Liver (tissue), 9 donors: ENCODE measurements around the gene ALS2CL. TPM values are rescaled to one million over a fixed set of nuclear protein-coding genes. Genes with fewer than 3 reads are reported as not detected.

Experiments used
- DNase-seq: peaks from one replicate; pipeline ENCODE4 v3.0.0-alpha.2; 2017; ENCODE audit warnings: low spot score
- H3K27ac ChIP-seq, 2 donors: one replicate each; pipeline ENCODE4 v1.7.0; 2013; ENCODE audit warnings: inconsistent platforms in 2 of 2, low read length in 2 of 2, control low read depth in 1 of 2, low read depth in 1 of 2, mild to moderate bottlenecking in 1 of 2
- H3K27me3 ChIP-seq, 4 donors: one replicate each; pipeline versions ENCODE4 v1.6.1 to v1.7.0; 2013; ENCODE audit warnings: low read length in 3 of 4, inconsistent platforms in 1 of 4, mild to moderate bottlenecking in 1 of 4, moderate library complexity in 1 of 4; ENCODE audit not compliant: control insufficient read depth in 4 of 4, insufficient read depth in 4 of 4
- H3K36me3 ChIP-seq, 4 donors: one replicate each; pipeline versions ENCODE4 v1.6.1 to v1.7.0; 2013; ENCODE audit warnings: low read length in 3 of 4, mild to moderate bottlenecking in 3 of 4, low read depth in 1 of 4, moderate library complexity in 1 of 4; ENCODE audit not compliant: control insufficient read depth in 4 of 4, insufficient read depth in 3 of 4
- H3K4me1 ChIP-seq, 4 donors: one replicate each; pipeline versions ENCODE4 v1.6.1 to v1.7.0; 2013; ENCODE audit warnings: low read length in 3 of 4, mild to moderate bottlenecking in 3 of 4, moderate library complexity in 1 of 4; ENCODE audit not compliant: control insufficient read depth in 4 of 4, insufficient read depth in 4 of 4
- H3K4me3 ChIP-seq, 3 donors: one replicate each; pipeline versions ENCODE4 v1.6.1 to v1.7.0; 2013; ENCODE audit warnings: low read length in 3 of 3, control low read depth in 1 of 3, low read depth in 1 of 3, mild to moderate bottlenecking in 1 of 3
- H3K9ac ChIP-seq, 2 donors: one replicate each; pipeline ENCODE4 v1.7.0; 2013; ENCODE audit warnings: low read length in 2 of 2, mild to moderate bottlenecking in 2 of 2, moderate library complexity in 2 of 2, control low read depth in 1 of 2, low read depth in 1 of 2
- H3K9me3 ChIP-seq, 4 donors: one replicate each; pipeline versions ENCODE4 v1.6.1 to v1.7.0; 2013; ENCODE audit warnings: low read length in 3 of 4; ENCODE audit not compliant: control insufficient read depth in 4 of 4
- EGR1 ChIP-seq, 2 donors: IDR thresholded peaks; 2 replicates each; pipeline ENCODE4 v1.6.1; 2016 to 2018; ENCODE audit warnings: antibody characterized with exemption in 2 of 2, low read depth in 2 of 2
- FOXA1 ChIP-seq: IDR thresholded peaks from 2 replicates; pipeline ENCODE4 v1.6.1; 2016; ENCODE audit warnings: antibody characterized with exemption
- FOXA2 ChIP-seq: IDR thresholded peaks from 2 replicates; pipeline ENCODE4 v1.6.1; 2016; ENCODE audit warnings: antibody characterized with exemption
- GABPA ChIP-seq, 2 donors: IDR thresholded peaks in 1 of 2; conservative IDR thresholded peaks in 1 of 2; 2 replicates each; pipeline ENCODE4 v1.6.1; 2016; ENCODE audit warnings: antibody characterized with exemption in 2 of 2, mild to moderate bottlenecking in 1 of 2, moderate library complexity in 1 of 2
- HNF4A ChIP-seq, 2 donors: conservative IDR thresholded peaks; 2 replicates each; pipeline ENCODE4 v1.6.1; 2016; ENCODE audit warnings: antibody characterized with exemption in 2 of 2, mild to moderate bottlenecking in 2 of 2
- HNF4G ChIP-seq: IDR thresholded peaks from 2 replicates; pipeline ENCODE4 v1.6.1; 2016; ENCODE audit warnings: antibody characterized with exemption
- JUND ChIP-seq, 2 donors: IDR thresholded peaks; 2 replicates each; pipeline ENCODE4 v1.6.1; 2016; ENCODE audit warnings: antibody characterized with exemption in 2 of 2
- NR2F2 ChIP-seq: IDR thresholded peaks from 2 replicates; pipeline ENCODE4 v1.6.1; 2016; ENCODE audit warnings: antibody characterized with exemption
- RAD21 ChIP-seq, 2 donors: IDR thresholded peaks; 2 replicates each; pipeline ENCODE4 v1.6.1; 2016; ENCODE audit warnings: antibody characterized with exemption in 2 of 2, mild to moderate bottlenecking in 2 of 2
- RXRA ChIP-seq, 2 donors: IDR thresholded peaks; 2 replicates each; pipeline ENCODE4 v1.6.1; 2017 to 2018; ENCODE audit warnings: antibody characterized with exemption in 2 of 2, mild to moderate bottlenecking in 1 of 2
- SP1 ChIP-seq: IDR thresholded peaks from 2 replicates; pipeline ENCODE4 v1.6.1; 2018; ENCODE audit warnings: antibody characterized with exemption, mild to moderate bottlenecking
- TAF1 ChIP-seq: conservative IDR thresholded peaks from 2 replicates; pipeline ENCODE4 v1.6.1; 2016; ENCODE audit warnings: antibody characterized with exemption, mild to moderate bottlenecking
- YY1 ChIP-seq: IDR thresholded peaks from 2 replicates; pipeline ENCODE4 v1.6.1; 2016; ENCODE audit warnings: antibody characterized with exemption, mild to moderate bottlenecking
- WGBS: extraction: QIAGEN DNeasy Blood & Tissue Kit; methylation state at CpG from one replicate; pipeline ENCODE4 v1.1.7; 2013; 5-methylcytosine and 5-hydroxymethylcytosine counted together
- polyA plus RNA-seq, 2 donors: library from polyadenylated mRNA; stranded (reverse) in 1 of 2; unstranded in 1 of 2; fragments of 200-250 nt in 1 of 2; fragments of >200 nt in 1 of 2; fragmentation: Nextera tagmentation in 1 of 2; extraction: Ambion mirVana in 1 of 2; gene quantifications; one replicate each; pipeline versions ENCODE4 v1.2.1 to v1.2.3, GENCODE V29; 2013 to 2015
- total RNA-seq, 2 donors: library from RNA; depleted of rRNA; stranded (reverse); fragments of >200 nt; gene quantifications; one replicate each; pipeline ENCODE4 v1.2.3, GENCODE V29; 2014
- TF ChIP-seq, protein P1 (sequence below): IDR thresholded peaks from 2 replicates; pipeline ENCODE4 v1.6.1; 2016; ENCODE audit warnings: antibody characterized with exemption, mild to moderate bottlenecking
- TF ChIP-seq, protein P2 (sequence below): IDR thresholded peaks from 2 replicates; pipeline ENCODE4 v1.6.1; 2016; ENCODE audit warnings: antibody characterized with exemption
- TF ChIP-seq, protein P3 (sequence below): fragments of 150-350 bp; IDR thresholded peaks from 2 replicates; pipeline ENCODE4 v1.5.1; 2017; ENCODE audit warnings: improper control_type of control experiment, low read depth, low read length; ENCODE audit not compliant: missing input control
- TF ChIP-seq, protein P4 (sequence below): IDR thresholded peaks from 2 replicates; pipeline ENCODE4 v1.6.1; 2016; ENCODE audit warnings: antibody characterized with exemption
- TF ChIP-seq, protein P5 (sequence below): IDR thresholded peaks from 2 replicates; pipeline ENCODE4 v1.6.1; 2016; ENCODE audit warnings: antibody characterized with exemption
- donor health status: healthy.
- donor health status: healthy.
- donor health status: healthy.
- donor health status: healthy.
- donor health status: healthy.

ALS2CL gene
- total and polyA plus RNA-seq, 4 donors: 0.51 to 22.9 (median 5.7) TPM

DNA sequence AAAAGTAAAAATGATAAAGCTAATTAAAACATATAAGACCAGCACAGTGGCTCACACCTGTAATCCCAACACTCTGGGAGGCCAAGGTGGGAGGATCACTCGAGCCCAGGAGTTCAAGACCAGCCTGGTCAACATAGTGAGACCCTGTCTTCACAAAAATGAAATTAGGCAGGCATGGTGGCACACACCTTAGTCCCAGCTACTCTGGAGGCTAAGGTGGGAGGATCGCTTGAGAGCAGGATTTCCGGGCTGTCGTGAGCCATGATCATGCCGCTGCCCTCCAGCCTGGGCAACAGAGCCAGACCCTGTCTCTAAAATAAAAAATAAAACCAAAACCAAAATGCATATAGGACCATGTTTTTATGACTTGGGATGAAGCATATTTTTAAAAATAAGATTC is 29.0 kb upstream of the ALS2CL start:
- Histone ChIP-seq H3K4me3 (no peak overlapping the region), H3K27ac (no peak overlapping the region), H3K9me3 (no peaks in the 10 kb centered on the region), H3K27me3 (no peaks in the 10 kb centered on the region), H3K4me1 (no peaks in the 10 kb centered on the region), H3K36me3 (no peaks in the 10 kb centered on the region), H3K9ac (no peak overlapping the region)
- TF ChIP-seq SP1 (no peak), EGR1 (IDR thresholded peaks at IDR 0.05; ENCODE audit: low read depth in 2 of 2) (no peak), FOXA2 (no peak), GABPA (IDR thresholded peaks at IDR 0.05 in 1 of 2, conservative IDR thresholded peaks at IDR 0.05 in 1 of 2) (no peak), YY1 (no peak), HNF4G (no peak), FOXA1 (no peak), NR2F2 (no peak), RXRA (IDR thresholded peaks at IDR 0.05) (no peak), JUND (IDR thresholded peaks at IDR 0.05) (no peak), HNF4A (conservative IDR thresholded peaks at IDR 0.05) (no peak), TAF1 (no peak), RAD21 (IDR thresholded peaks at IDR 0.05) (no peak)
- TF ChIP-seq, protein P1, sequence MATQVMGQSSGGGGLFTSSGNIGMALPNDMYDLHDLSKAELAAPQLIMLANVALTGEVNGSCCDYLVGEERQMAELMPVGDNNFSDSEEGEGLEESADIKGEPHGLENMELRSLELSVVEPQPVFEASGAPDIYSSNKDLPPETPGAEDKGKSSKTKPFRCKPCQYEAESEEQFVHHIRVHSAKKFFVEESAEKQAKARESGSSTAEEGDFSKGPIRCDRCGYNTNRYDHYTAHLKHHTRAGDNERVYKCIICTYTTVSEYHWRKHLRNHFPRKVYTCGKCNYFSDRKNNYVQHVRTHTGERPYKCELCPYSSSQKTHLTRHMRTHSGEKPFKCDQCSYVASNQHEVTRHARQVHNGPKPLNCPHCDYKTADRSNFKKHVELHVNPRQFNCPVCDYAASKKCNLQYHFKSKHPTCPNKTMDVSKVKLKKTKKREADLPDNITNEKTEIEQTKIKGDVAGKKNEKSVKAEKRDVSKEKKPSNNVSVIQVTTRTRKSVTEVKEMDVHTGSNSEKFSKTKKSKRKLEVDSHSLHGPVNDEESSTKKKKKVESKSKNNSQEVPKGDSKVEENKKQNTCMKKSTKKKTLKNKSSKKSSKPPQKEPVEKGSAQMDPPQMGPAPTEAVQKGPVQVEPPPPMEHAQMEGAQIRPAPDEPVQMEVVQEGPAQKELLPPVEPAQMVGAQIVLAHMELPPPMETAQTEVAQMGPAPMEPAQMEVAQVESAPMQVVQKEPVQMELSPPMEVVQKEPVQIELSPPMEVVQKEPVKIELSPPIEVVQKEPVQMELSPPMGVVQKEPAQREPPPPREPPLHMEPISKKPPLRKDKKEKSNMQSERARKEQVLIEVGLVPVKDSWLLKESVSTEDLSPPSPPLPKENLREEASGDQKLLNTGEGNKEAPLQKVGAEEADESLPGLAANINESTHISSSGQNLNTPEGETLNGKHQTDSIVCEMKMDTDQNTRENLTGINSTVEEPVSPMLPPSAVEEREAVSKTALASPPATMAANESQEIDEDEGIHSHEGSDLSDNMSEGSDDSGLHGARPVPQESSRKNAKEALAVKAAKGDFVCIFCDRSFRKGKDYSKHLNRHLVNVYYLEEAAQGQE: no peak
- TF ChIP-seq, protein P2, sequence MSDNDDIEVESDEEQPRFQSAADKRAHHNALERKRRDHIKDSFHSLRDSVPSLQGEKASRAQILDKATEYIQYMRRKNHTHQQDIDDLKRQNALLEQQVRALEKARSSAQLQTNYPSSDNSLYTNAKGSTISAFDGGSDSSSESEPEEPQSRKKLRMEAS: no peak
- TF ChIP-seq, protein P3, sequence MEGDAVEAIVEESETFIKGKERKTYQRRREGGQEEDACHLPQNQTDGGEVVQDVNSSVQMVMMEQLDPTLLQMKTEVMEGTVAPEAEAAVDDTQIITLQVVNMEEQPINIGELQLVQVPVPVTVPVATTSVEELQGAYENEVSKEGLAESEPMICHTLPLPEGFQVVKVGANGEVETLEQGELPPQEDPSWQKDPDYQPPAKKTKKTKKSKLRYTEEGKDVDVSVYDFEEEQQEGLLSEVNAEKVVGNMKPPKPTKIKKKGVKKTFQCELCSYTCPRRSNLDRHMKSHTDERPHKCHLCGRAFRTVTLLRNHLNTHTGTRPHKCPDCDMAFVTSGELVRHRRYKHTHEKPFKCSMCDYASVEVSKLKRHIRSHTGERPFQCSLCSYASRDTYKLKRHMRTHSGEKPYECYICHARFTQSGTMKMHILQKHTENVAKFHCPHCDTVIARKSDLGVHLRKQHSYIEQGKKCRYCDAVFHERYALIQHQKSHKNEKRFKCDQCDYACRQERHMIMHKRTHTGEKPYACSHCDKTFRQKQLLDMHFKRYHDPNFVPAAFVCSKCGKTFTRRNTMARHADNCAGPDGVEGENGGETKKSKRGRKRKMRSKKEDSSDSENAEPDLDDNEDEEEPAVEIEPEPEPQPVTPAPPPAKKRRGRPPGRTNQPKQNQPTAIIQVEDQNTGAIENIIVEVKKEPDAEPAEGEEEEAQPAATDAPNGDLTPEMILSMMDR: no peak
- TF ChIP-seq, protein P4, sequence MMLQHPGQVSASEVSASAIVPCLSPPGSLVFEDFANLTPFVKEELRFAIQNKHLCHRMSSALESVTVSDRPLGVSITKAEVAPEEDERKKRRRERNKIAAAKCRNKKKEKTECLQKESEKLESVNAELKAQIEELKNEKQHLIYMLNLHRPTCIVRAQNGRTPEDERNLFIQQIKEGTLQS: no peak
- TF ChIP-seq, protein P5, sequence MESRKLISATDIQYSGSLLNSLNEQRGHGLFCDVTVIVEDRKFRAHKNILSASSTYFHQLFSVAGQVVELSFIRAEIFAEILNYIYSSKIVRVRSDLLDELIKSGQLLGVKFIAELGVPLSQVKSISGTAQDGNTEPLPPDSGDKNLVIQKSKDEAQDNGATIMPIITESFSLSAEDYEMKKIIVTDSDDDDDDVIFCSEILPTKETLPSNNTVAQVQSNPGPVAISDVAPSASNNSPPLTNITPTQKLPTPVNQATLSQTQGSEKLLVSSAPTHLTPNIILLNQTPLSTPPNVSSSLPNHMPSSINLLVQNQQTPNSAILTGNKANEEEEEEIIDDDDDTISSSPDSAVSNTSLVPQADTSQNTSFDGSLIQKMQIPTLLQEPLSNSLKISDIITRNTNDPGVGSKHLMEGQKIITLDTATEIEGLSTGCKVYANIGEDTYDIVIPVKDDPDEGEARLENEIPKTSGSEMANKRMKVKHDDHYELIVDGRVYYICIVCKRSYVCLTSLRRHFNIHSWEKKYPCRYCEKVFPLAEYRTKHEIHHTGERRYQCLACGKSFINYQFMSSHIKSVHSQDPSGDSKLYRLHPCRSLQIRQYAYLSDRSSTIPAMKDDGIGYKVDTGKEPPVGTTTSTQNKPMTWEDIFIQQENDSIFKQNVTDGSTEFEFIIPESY: no peak
- DNase-seq: no peak
- WGBS: 92% methylated on average over 5 of the region's 5 CpGs
